ENCODE measurements around the gene TNFSF9.

TNFSF9 gene

DNA sequence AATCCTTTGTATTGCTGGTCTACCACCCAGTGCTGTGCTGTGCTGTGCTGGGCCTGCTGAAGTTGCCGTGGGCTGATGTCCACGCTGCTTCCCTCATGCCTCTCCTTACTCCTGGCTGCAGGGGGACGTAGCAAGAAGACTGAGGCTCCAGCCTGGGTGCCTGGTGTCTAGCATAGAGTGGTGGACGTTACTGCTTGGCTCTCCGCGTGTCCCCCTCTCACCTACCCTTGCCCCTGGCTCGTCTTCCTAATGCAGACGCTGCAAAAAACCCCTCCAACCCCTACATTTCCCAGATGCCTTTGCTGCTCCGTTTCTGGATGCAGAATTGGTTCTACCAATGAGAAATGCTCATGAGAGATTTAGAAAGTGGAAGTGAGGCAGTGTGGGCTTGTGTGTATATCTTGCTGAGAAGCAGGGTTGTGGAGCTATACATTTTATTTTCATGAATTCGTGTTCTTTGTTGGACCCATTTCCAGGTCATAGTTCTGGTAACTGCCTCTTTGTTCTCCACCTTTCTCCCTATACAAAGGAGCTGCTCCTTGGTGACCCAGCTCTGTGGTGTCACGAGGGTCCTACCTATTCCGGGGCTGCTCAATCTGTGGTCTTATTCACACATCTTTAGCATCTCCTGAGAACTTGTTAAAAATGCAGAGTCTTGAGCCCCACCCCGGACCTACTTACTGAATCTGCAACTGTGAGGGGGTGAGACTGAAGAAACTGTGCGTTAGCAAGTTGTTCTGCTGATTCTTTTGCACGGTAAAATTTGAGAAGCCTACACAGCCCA lies 41.4 kb upstream of the TNFSF9 start:
- peak; percentile 81 for DNase-seq (ENCODE audit: low spot score)
- TF ChIP-seq, protein P1, sequence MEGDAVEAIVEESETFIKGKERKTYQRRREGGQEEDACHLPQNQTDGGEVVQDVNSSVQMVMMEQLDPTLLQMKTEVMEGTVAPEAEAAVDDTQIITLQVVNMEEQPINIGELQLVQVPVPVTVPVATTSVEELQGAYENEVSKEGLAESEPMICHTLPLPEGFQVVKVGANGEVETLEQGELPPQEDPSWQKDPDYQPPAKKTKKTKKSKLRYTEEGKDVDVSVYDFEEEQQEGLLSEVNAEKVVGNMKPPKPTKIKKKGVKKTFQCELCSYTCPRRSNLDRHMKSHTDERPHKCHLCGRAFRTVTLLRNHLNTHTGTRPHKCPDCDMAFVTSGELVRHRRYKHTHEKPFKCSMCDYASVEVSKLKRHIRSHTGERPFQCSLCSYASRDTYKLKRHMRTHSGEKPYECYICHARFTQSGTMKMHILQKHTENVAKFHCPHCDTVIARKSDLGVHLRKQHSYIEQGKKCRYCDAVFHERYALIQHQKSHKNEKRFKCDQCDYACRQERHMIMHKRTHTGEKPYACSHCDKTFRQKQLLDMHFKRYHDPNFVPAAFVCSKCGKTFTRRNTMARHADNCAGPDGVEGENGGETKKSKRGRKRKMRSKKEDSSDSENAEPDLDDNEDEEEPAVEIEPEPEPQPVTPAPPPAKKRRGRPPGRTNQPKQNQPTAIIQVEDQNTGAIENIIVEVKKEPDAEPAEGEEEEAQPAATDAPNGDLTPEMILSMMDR (IDR thresholded peaks at IDR 0.05; ENCODE audit: borderline replicate concordance, control extremely low read depth, extremely low read depth, insufficient read depth, missing control alignments), result no peak
- in situ Hi-C loops (cut with MboI; ENCODE audit: low sequenced_read_pairs, unreplicated experiment), result no loop called here

DNA sequence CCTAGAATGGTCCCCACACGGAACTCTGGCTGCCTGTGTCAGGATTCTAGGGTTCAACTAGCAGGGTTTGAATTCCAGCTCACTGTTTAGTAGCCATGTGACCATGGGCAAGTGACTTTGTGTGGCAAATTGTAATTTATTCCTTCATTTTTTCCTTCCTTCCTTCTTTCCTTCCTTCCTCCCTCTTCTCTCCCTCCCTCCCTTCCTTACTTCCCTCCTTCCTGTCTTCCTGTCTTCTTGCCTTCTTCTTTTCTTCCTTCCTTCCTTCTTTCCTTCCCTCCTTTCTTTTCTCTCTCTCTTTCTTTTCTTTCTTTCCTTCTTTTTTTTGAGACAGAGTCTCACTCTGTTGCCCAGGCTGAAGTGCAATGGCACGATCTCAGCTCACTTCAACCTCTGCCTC lies 40.7 kb upstream of the TNFSF9 start:
- in situ Hi-C loops (cut with MboI; ENCODE audit: low sequenced_read_pairs, unreplicated experiment), result no loop called here
- no peak for DNase-seq (ENCODE audit: low spot score)
- TF ChIP-seq, protein P1 (IDR thresholded peaks at IDR 0.05; ENCODE audit: borderline replicate concordance, control extremely low read depth, extremely low read depth, insufficient read depth, missing control alignments), result no peak

DNA sequence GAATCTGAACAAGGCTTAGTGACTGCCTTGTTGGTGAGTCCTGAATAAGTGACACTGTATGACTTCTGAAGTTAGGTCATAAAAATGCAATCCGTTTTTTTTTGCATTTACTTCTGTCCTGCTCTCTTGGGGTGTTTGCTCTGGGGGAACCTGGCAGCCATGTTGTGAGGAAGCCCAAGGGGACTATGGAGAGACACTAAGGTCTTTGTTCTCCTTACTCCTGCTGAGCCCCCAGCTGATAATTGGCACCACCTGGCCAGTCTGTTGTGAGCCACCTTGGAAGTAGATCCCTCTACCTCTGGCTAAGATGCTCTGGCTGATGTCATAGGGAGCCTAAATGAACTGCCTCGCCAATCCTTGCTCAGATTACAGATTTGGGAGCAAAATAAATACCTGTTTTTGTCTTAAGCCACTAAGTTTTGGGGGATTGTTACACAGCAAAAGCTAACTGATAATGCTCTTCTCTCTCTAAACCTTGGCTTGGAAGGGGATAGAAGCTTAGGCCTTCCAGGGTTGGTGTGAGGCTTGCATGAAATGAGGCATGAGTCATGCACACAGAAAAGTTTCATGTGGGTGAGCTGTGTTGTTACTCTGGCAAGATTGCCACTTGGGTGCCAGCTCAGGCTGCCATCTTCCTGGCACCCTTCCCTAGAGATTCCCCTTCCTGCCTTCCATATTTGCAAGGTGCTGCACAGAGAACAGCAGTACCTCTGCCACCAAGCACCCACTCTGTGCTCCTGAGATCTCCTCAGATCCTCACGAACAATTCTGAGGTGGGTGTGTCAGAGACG lies 38.8 kb upstream of the TNFSF9 start:
- TF ChIP-seq, protein P1 (IDR thresholded peaks at IDR 0.05; ENCODE audit: borderline replicate concordance, control extremely low read depth, extremely low read depth, insufficient read depth, missing control alignments), result no peak
- peak; percentile 2 for DNase-seq (ENCODE audit: low spot score)
- in situ Hi-C loops (cut with MboI; ENCODE audit: low sequenced_read_pairs, unreplicated experiment), result no loop called here

DNA sequence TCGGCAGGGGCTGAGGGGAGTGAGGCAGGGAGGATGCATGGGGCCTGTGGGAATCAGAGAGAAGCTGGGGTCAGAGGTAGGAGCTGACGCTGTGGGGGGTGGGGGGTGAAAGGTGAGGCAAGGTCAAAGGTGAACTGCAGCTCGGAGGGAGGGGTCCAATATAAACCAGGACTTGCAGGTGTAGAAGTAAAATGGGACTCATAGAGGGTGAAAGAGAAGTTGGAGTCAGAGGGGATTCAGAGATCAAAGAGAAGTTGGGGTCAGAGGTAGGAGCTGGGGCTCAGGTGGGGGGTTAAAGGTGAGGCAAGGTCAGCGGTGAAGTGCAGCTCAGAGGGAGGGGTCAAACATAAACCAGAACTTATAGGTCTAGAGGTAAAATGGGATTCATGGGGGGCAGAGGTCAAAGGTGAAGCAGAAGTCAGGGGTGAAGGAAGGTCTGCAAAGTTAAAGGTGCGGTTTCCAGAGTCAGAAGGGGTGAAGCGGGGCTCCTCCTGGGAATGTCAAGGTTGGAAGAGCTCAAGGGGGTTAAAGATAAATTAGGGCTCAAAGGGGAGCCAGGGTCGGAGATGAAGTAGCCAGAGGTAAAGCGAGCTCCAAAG lies 36.3 kb upstream of the TNFSF9 start:
- in situ Hi-C loops (cut with MboI; ENCODE audit: low sequenced_read_pairs, unreplicated experiment), result no loop called here
- TF ChIP-seq, protein P1 (IDR thresholded peaks at IDR 0.05; ENCODE audit: borderline replicate concordance, control extremely low read depth, extremely low read depth, insufficient read depth, missing control alignments), result no peak
- peak; percentile 4 for DNase-seq (ENCODE audit: low spot score)

DNA sequence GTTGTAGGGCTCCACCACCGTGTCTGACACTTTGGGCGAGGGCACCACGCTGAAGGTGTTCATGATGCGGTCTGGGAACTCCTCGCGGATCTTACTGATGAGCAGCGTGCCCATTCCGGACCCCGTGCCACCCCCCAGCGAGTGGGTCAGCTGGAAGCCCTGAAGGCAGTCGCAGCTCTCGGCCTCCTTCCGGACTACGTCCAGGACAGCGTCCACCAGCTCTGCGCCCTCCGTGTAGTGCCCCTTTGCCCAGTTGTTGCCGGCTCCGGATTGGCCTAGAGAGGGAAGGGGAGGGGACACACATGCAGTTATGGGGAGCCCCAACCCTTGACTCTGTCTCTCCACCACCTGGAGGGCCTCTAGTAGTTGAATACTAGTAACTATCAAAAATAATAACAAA lies 34.9 kb upstream of the TNFSF9 start:
- DNase-seq (ENCODE audit: low spot score), result peak; percentile 6

More for the DNA sequence above, 34.9 kb upstream of the TNFSF9 start:
- TF ChIP-seq, protein P1 (IDR thresholded peaks at IDR 0.05; ENCODE audit: borderline replicate concordance, control extremely low read depth, extremely low read depth, insufficient read depth, missing control alignments), result no peak
- in situ Hi-C loops (cut with MboI; ENCODE audit: low sequenced_read_pairs, unreplicated experiment), result no loop called here
